ENCODE data around the gene TGIF1.

The TGIF1 gene

DNA sequence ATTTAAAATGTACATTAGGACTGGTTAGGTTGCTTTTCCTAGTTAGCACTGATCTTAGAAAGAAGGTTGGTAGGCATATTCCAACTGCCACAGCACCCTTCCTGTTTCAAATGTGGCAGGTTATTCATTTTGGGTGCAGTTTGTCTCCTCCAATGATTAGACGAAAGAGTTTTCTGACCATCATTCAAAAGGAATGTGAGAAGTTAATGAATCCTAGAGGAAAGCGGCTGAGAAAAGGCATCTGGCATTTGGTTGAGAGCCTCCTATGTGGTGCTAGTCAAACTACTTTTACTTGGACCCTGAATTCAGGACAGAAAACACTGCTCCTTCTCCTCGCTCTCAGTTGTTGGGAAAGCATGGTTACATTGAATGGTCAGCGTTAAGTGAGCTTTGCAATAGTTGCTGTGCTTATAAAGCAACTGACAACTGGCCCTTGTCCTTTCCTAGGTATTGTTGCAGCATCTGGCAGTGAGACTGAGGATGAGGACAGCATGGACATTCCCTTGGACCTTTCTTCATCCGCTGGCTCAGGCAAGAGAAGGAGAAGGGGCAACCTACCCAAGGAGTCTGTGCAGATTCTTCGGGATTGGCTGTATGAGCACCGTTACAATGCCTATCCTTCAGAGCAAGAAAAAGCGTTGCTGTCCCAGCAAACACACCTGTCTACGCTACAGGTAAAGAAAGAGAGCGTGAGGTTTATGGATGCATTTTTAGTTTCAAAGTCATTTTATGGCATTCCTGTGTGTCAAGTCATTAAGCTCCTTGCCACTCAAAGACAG is 6.1 kb downstream of the TGIF1 start:
- H3K4me3 ChIP-seq (ENCODE audit: low read length), result no peak overlapping the region
- DNase-seq (ENCODE audit: low read depth), result peak; percentile 51
- TF ChIP-seq, protein P1, sequence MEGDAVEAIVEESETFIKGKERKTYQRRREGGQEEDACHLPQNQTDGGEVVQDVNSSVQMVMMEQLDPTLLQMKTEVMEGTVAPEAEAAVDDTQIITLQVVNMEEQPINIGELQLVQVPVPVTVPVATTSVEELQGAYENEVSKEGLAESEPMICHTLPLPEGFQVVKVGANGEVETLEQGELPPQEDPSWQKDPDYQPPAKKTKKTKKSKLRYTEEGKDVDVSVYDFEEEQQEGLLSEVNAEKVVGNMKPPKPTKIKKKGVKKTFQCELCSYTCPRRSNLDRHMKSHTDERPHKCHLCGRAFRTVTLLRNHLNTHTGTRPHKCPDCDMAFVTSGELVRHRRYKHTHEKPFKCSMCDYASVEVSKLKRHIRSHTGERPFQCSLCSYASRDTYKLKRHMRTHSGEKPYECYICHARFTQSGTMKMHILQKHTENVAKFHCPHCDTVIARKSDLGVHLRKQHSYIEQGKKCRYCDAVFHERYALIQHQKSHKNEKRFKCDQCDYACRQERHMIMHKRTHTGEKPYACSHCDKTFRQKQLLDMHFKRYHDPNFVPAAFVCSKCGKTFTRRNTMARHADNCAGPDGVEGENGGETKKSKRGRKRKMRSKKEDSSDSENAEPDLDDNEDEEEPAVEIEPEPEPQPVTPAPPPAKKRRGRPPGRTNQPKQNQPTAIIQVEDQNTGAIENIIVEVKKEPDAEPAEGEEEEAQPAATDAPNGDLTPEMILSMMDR (IDR thresholded peaks at IDR 0.05; ENCODE audit: insufficient read depth, low read depth, low read length, missing control alignments), result no peak

DNA sequence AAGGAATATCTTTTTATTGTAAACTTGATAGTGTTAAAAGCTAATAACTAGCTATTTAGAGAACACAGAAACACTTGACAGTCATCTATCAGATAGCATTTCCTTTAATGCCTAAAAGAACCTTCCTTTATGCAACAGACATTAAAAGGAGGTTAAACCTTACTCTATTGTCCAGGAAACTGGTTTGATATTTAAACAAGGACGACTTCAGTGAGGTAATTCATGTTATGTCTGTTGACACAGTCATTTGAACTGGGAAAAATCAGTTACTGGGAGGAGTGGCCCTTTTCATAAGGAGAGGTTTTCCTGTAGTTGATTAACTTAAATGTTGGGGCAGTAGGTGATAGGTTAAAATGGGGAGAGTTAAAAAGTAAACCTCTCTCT is 6.7 kb downstream of the TGIF1 start:
- TF ChIP-seq, protein P1 (IDR thresholded peaks at IDR 0.05; ENCODE audit: insufficient read depth, low read depth, low read length, missing control alignments), result no peak
- H3K4me3 ChIP-seq (ENCODE audit: low read length), result no peak overlapping the region
- DNase-seq (ENCODE audit: low read depth), result peak; percentile 33

DNA sequence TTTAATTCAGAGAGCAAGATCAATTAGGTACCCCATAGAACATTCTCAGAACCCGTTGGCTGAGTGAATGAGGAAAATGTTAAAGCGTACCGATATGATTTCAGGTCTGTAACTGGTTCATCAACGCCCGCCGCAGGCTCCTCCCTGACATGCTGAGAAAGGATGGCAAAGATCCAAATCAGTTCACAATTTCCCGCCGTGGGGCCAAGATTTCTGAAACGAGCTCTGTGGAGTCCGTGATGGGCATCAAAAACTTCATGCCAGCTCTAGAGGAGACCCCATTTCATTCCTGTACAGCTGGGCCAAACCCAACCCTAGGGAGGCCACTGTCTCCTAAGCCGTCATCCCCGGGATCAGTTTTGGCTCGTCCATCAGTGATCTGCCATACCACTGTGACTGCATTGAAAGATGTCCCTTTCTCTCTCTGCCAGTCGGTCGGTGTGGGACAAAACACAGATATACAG is 7.3 kb downstream of the TGIF1 start:
- TF ChIP-seq, protein P1 (IDR thresholded peaks at IDR 0.05; ENCODE audit: insufficient read depth, low read depth, low read length, missing control alignments), result no peak
- DNase-seq (ENCODE audit: low read depth), result no peak
- H3K4me3 ChIP-seq (ENCODE audit: low read length), result no peak overlapping the region

- no peak overlapping the region for H3K4me3 ChIP-seq (ENCODE audit: low read length)
- TF ChIP-seq, protein P1 (IDR thresholded peaks at IDR 0.05; ENCODE audit: insufficient read depth, low read depth, low read length, missing control alignments), result no peak
These were observed 8.4 kb downstream of the TGIF1 start for GRCh38 chr18:3458378-3458777.

DNA sequence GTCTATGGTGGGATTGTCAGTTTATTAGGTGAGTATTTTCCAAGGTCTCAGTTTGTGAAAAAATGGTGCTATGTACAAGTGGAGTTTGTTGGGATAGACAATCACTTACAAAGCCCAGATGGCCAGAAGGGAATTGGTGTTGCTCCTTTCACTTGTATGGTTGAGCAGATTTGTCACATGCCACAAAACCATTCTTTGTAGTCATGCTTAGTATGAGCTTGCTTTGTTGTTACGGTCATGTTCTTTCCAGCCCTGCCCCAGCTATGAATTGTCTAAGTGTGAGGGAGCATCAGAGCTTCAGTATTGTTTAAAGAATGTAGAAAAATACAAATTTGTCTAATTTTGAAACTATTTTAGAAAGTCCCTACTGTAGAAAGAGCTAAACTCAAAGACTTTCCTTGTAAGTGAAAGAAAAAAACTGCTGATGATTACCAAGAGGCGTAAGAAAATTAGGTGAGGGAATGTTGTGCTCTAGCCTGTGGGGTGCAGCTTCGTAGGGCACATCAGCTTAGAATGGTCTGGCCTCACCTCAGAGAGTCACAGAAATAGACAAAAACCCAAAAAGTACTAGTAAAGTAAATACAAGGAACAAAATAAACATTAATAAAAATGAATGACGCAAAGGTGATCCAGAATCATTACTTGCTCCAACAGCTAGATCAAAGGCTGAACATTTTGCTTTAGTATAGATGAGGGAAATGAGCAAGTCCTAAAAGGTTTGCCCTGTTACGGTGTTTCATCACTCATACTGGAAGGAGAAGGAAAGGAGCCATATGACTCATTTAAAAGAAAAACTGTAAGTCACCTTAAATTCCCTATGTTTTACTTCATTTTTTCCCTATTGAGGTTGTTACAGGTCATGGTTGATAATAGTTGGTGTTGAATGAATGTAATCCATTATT is 9.2 kb downstream of the TGIF1 start:
- DNase-seq (ENCODE audit: low read depth), result peak; percentile 83
- TF ChIP-seq, protein P1 (IDR thresholded peaks at IDR 0.05; ENCODE audit: insufficient read depth, low read depth, low read length, missing control alignments), result no peak
- H3K4me3 ChIP-seq (ENCODE audit: low read length), result no peak overlapping the region

More at GRCh38 chr18:3458378-3458777, 8.4 kb downstream of the TGIF1 start:
- no peak for DNase-seq (ENCODE audit: low read depth)

DNA sequence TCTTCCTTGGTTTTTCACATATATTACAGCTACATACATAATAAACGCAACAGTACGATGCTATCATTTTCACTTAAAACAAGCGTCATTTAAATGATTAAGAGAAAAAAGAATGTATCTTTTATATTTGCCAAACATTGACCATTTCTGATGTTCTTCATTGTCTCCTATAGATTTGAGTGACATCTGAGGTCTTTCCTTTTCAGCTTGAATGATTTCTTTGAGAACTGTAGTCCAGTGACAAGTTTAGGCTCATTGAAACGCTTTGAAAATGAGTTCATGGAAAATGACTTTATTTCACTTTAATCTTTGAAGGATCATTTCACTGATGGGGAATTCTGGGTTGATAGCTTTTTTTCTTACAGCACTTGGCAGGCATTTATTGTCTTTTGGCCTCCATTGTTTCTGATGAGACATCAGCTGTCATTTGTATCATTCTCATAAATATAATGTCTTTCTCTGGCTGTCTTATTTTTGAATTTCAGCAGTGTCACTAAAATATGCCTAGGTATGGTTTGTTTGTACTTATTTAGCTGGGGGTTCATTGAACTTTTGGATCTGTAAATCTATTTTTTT is 10.9 kb downstream of the TGIF1 start:
- no peak overlapping the region for H3K4me3 ChIP-seq (ENCODE audit: low read length)
- no peak for DNase-seq (ENCODE audit: low read depth)
- TF ChIP-seq, protein P1 (IDR thresholded peaks at IDR 0.05; ENCODE audit: insufficient read depth, low read depth, low read length, missing control alignments), result no peak
